Suprapubic skin (tissue), 4 donors: ENCODE results near the gene SYNE3. TPM values are rescaled to one million over a fixed set of nuclear protein-coding genes. Genes with fewer than 3 reads are reported as not detected.

Experiments used
- DNase-seq, 2 donors: peaks; one replicate each; pipeline ENCODE4 v3.0.0-alpha.2; 2019; ENCODE audit warnings: low spot score in 2 of 2
- H3K27ac ChIP-seq: fragments of 200-600 bp; sonication (generic); one replicate; pipeline ENCODE4 v1.5.1; 2019
- H3K27me3 ChIP-seq: fragments of 200-600 bp; sonication (generic); one replicate; pipeline ENCODE4 v1.5.1; 2019
- H3K36me3 ChIP-seq: fragments of 200-600 bp; sonication (generic); one replicate; pipeline ENCODE4 v1.5.1; 2019
- H3K4me1 ChIP-seq: fragments of 200-600 bp; sonication (generic); one replicate; pipeline ENCODE4 v1.5.1; 2019
- H3K4me3 ChIP-seq: fragments of 200-600 bp; sonication (generic); one replicate; pipeline ENCODE4 v1.5.1; 2019; ENCODE audit warnings: mild to moderate bottlenecking
- H3K9me3 ChIP-seq: fragments of 200-600 bp; sonication (generic); one replicate; pipeline ENCODE4 v1.5.1; 2019
- CTCF ChIP-seq, 2 donors: fragments of 200-600 bp in 1 of 2; fragments of 450-650 bp in 1 of 2; sonication (generic) in 1 of 2; IDR thresholded peaks; one replicate each; pipeline ENCODE4 v1.5.1; 2016 to 2019; ENCODE audit warnings: antibody characterized with exemption in 2 of 2, mild to moderate bottlenecking in 1 of 2, moderate library complexity in 1 of 2
- EP300 ChIP-seq: sonication (generic); formaldehyde crosslinking; IDR thresholded peaks from one replicate; pipeline ENCODE4 v1.6.1; 2017; ENCODE audit warnings: antibody characterized with exemption
- POLR2A ChIP-seq, 2 donors: fragments of 450-650 bp; IDR thresholded peaks; one replicate each; pipeline ENCODE4 v1.6.1; 2017; ENCODE audit warnings: antibody characterized with exemption in 2 of 2, mild to moderate bottlenecking in 2 of 2, moderate library complexity in 2 of 2
- POLR2AphosphoS5 ChIP-seq, 3 donors: sonication (generic); formaldehyde crosslinking; IDR thresholded peaks; one replicate each; pipeline ENCODE4 v1.6.1; 2017; ENCODE audit warnings: antibody characterized with exemption in 3 of 3
- WGBS: methylation state at CpG from one replicate; pipeline ENCODE4 v1.1.5; 2018; 5-methylcytosine and 5-hydroxymethylcytosine counted together
- total RNA-seq, 4 donors: library from RNA; depleted of rRNA; stranded (reverse); fragments of >200 nt; gene quantifications; one replicate each; pipeline ENCODE4 v1.1.0, GENCODE V29; 2016

Gene SYNE3
- total RNA-seq, 4 donors from 2014 or later = 9.1 to 21.4 (median 12.8) TPM

DNA sequence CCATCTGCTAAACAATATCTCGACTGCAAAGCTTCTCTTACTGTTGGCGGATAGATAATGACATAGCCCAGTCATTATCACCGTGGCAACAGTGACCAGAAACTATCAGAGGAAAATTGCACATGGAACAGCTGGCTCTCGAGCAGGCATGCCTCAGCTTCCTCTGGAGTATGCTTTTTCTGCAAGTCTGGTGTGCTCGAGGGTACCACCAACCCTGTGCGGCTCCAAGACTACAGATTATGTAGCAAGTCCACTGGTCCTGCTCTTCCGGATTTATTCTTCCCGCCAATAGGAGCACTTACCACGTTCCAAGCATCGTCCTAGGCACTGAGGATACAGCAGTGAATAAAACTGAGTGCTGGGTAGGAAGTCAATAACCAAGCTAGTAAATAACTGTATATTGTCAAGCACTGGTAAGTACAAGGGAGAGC, 17.0 kb upstream of the SYNE3 start:
- Histone ChIP-seq H3K36me3 (no peaks in the 10 kb centered on the region), H3K27me3 (no peaks in the 10 kb centered on the region), H3K4me3 (peak overlapping the region; percentile 84), H3K9me3 (no peaks in the 10 kb centered on the region), H3K4me1 (peaks cover 63% of the 10 kb centered on the region), H3K27ac (peak overlapping the region; percentile 93)
- TF ChIP-seq POLR2AphosphoS5 (IDR thresholded peaks at IDR 0.05) (no peak), CTCF (IDR thresholded peaks at IDR 0.05) (no peak), POLR2A (IDR thresholded peaks at IDR 0.05) (no peak), EP300 (no peak)
- WGBS = 6% methylated on average over 10 of the region's 10 CpGs
- peak in 1 of 2 donors; percentile 32 for DNase-seq

DNA sequence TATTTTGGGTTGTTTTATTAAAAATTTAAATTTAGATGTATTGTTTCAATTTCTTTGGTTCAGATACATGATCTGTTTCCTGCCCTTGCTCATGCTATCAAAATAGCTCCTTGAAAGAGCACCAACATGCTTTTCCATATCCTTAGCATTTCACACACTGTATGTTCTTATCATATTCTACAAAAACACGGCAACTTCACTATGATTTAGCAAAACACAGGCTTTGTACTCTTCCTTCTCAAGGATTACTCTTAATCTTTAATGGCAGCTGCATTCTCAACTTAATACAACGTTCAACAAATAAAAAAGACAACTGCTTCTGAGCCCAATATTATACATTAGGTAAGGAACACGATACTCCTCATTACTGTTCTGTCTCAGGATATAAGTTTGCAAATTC, 15.5 kb upstream of the SYNE3 start:
- no peaks in the 10 kb centered on the region for H3K27me3 ChIP-seq
- WGBS = 48% methylated on average over 3 of the region's 3 CpGs
- no peaks in the 10 kb centered on the region for H3K9me3 ChIP-seq
- H3K27ac ChIP-seq = no peak overlapping the region
- no peak for DNase-seq
- no peak overlapping the region for H3K4me3 ChIP-seq
- H3K36me3 ChIP-seq = no peaks in the 10 kb centered on the region
- no peak for TF ChIP-seq POLR2A (IDR thresholded peaks at IDR 0.05)
- TF ChIP-seq EP300 = no peak
- TF ChIP-seq POLR2AphosphoS5 (IDR thresholded peaks at IDR 0.05) = no peak
- no peak for TF ChIP-seq CTCF (IDR thresholded peaks at IDR 0.05)
- peaks cover 63% of the 10 kb centered on the region for H3K4me1 ChIP-seq

GRCh38 chr14:95531473-95531872, 15.0 kb upstream of the SYNE3 start:
- TF ChIP-seq POLR2A (IDR thresholded peaks at IDR 0.05) (no peak), CTCF (IDR thresholded peaks at IDR 0.05) (no peak), EP300 (no peak), POLR2AphosphoS5 (IDR thresholded peaks at IDR 0.05) (no peak)
- Histone ChIP-seq H3K9me3 (no peaks in the 10 kb centered on the region), H3K27me3 (no peaks in the 10 kb centered on the region), H3K36me3 (no peaks in the 10 kb centered on the region), H3K4me3 (no peak overlapping the region), H3K4me1 (peaks cover 63% of the 10 kb centered on the region), H3K27ac (no peak overlapping the region)
- DNase-seq = no peak
- WGBS = 36% methylated on average over 3 of the region's 3 CpGs

DNA sequence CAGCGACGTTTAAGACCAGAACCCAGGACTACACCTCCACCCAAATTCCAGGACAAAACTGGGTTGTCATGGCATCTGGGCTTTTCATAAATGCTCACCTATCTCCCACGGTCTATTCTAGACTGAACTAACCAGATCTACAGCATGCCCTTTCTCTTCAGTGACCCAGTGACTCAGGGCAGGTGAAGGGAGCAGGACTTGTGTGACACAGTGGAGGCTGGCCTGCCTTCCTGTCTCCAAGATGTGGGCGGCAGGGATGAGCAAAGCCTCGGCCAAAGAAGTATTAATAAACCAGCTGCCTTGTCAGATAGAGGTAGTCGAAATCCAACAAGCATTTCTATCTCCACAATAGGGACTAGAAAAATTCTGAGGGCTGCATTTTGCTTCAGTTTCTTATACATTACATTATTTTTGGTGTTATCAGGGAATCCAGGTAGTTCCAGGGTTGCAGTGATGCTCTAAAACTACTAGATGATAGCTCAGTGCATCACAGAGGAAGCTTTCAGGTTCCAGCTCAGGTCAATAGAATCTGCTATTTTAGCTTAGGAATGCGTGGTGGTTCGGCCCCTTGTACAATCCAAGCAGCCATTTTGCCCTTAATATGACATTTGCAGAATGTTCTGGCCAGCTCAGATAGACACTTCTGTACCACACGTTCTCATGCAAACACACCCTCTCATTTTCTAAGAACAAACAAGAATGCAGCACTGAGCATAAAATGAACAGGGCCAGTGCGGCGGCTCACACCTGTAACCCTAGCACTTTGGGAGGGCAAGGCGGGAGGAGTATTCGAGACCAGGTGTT, 14.2 kb upstream of the SYNE3 start:
- peak in 1 of 2 donors; percentile 65 for DNase-seq
- no peak overlapping the region for H3K27ac ChIP-seq
- WGBS = 65% methylated on average over 13 of the region's 13 CpGs

More for the DNA sequence above, 14.2 kb upstream of the SYNE3 start:
- H3K4me1 ChIP-seq = peaks cover 63% of the 10 kb centered on the region
- H3K36me3 ChIP-seq = no peaks in the 10 kb centered on the region
- TF ChIP-seq POLR2A (IDR thresholded peaks at IDR 0.05) (no peak), POLR2AphosphoS5 (IDR thresholded peaks at IDR 0.05) (no peak), CTCF (IDR thresholded peaks at IDR 0.05) (no peak), EP300 (no peak)
- H3K4me3 ChIP-seq = no peak overlapping the region
- H3K27me3 ChIP-seq = no peaks in the 10 kb centered on the region
- H3K9me3 ChIP-seq = no peaks in the 10 kb centered on the region
